ENCODE results near the gene MZT1. TPM values are rescaled to one million over a fixed set of nuclear protein-coding genes. Genes with fewer than 3 reads are reported as not detected.

Gene MZT1
- total and polyA plus RNA-seq, 10 of the 15 experiments (the other 5 are each of a cell fraction or from before 2014, with no cell fraction given): 16.2 to 47.6 (median 25.4) TPM

DNA sequence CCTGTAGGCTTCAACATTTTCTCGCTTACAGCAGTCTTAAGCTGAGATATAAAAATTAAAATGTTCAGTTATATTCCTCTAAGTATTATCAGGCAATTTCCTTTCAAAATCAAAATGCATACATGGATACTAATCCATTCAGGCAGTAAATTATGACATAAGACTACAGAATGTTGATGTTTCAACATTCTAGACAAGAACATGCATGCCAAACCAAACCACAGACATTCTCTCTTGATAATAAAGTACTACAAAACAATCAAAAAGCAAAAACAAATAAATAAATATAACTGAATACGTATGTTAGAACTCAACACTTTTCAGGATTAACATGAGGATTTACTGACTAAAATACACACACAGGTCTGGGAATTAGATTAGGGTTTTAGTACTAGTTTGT is 46.6 kb upstream of the MZT1 start (continued):
- TF ChIP-seq, protein P1, sequence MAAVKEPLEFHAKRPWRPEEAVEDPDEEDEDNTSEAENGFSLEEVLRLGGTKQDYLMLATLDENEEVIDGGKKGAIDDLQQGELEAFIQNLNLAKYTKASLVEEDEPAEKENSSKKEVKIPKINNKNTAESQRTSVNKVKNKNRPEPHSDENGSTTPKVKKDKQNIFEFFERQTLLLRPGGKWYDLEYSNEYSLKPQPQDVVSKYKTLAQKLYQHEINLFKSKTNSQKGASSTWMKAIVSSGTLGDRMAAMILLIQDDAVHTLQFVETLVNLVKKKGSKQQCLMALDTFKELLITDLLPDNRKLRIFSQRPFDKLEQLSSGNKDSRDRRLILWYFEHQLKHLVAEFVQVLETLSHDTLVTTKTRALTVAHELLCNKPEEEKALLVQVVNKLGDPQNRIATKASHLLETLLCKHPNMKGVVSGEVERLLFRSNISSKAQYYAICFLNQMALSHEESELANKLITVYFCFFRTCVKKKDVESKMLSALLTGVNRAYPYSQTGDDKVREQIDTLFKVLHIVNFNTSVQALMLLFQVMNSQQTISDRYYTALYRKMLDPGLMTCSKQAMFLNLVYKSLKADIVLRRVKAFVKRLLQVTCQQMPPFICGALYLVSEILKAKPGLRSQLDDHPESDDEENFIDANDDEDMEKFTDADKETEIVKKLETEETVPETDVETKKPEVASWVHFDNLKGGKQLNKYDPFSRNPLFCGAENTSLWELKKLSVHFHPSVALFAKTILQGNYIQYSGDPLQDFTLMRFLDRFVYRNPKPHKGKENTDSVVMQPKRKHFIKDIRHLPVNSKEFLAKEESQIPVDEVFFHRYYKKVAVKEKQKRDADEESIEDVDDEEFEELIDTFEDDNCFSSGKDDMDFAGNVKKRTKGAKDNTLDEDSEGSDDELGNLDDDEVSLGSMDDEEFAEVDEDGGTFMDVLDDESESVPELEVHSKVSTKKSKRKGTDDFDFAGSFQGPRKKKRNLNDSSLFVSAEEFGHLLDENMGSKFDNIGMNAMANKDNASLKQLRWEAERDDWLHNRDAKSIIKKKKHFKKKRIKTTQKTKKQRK (IDR thresholded peaks at IDR 0.05; ENCODE audit: low read depth, low read length): no peak
- TF ChIP-seq, protein P2, sequence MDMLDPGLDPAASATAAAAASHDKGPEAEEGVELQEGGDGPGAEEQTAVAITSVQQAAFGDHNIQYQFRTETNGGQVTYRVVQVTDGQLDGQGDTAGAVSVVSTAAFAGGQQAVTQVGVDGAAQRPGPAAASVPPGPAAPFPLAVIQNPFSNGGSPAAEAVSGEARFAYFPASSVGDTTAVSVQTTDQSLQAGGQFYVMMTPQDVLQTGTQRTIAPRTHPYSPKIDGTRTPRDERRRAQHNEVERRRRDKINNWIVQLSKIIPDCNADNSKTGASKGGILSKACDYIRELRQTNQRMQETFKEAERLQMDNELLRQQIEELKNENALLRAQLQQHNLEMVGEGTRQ (IDR thresholded peaks at IDR 0.05; ENCODE audit: borderline replicate concordance, low read depth, low read length): no peak

DNA sequence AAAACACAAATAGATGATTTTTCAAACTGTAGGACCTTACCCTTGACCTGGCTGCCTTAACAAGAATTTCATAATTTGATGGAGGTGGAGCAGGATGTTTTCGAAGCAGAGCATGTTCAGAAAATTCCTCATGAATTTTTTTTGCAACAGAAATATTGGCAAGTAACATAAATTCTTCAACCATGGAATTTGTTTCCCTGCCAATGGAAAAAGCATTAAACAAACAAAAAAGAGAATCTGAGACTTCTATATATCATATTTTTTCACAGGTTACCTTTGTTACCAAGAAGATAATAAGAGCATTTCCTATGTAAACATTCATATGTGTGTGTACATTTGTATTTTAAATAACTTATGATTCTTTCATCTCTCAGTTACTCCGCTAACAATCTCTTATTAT is 36.0 kb upstream of the MZT1 start:
- SMC1A ChIA-PET (ENCODE audit: uncharacterized antibody, unreplicated experiment): interaction anchor here (0.8 kb wide), 1 partner anchor 13 kb away, joined by 3 read pairs; no protein-coding TSS in a partner anchor
- TF ChIP-seq, protein P3, sequence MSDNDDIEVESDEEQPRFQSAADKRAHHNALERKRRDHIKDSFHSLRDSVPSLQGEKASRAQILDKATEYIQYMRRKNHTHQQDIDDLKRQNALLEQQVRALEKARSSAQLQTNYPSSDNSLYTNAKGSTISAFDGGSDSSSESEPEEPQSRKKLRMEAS (IDR thresholded peaks at IDR 0.05; ENCODE audit: low read depth, low read length): no peak
- TF ChIP-seq DPF2 (IDR thresholded peaks at IDR 0.05) (no peak), FOXK2 (IDR thresholded peaks at IDR 0.05) (no peak), MEF2A (IDR thresholded peaks at IDR 0.05; ENCODE audit: insufficient read depth, low read depth, low read length) (no peak), CREB1 (IDR thresholded peaks at IDR 0.05; ENCODE audit: low read depth) (no peak), STAT1 (conservative IDR thresholded peaks at IDR 0.05) (no peak), ZZZ3 (IDR thresholded peaks at IDR 0.05; ENCODE audit: control insufficient read depth, insufficient read length, low read depth) (no peak), PML (IDR thresholded peaks at IDR 0.05; ENCODE audit: low read length) (no peak), PAX8 (IDR thresholded peaks at IDR 0.05) (no peak), CHD4 (IDR thresholded peaks at IDR 0.05) (no peak), CREM (IDR thresholded peaks at IDR 0.05; ENCODE audit: low read depth) (no peak), POLR2AphosphoS2 (IDR thresholded peaks at IDR 0.05; ENCODE audit: low read depth, low read length) (no peak)
- TF ChIP-seq, protein P4, sequence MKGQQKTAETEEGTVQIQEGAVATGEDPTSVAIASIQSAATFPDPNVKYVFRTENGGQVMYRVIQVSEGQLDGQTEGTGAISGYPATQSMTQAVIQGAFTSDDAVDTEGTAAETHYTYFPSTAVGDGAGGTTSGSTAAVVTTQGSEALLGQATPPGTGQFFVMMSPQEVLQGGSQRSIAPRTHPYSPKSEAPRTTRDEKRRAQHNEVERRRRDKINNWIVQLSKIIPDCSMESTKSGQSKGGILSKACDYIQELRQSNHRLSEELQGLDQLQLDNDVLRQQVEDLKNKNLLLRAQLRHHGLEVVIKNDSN (IDR thresholded peaks at IDR 0.05; ENCODE audit: borderline replicate concordance, extremely low read length, insufficient read depth, low read depth, low read length): no peak
- TF ChIP-seq, protein P5, sequence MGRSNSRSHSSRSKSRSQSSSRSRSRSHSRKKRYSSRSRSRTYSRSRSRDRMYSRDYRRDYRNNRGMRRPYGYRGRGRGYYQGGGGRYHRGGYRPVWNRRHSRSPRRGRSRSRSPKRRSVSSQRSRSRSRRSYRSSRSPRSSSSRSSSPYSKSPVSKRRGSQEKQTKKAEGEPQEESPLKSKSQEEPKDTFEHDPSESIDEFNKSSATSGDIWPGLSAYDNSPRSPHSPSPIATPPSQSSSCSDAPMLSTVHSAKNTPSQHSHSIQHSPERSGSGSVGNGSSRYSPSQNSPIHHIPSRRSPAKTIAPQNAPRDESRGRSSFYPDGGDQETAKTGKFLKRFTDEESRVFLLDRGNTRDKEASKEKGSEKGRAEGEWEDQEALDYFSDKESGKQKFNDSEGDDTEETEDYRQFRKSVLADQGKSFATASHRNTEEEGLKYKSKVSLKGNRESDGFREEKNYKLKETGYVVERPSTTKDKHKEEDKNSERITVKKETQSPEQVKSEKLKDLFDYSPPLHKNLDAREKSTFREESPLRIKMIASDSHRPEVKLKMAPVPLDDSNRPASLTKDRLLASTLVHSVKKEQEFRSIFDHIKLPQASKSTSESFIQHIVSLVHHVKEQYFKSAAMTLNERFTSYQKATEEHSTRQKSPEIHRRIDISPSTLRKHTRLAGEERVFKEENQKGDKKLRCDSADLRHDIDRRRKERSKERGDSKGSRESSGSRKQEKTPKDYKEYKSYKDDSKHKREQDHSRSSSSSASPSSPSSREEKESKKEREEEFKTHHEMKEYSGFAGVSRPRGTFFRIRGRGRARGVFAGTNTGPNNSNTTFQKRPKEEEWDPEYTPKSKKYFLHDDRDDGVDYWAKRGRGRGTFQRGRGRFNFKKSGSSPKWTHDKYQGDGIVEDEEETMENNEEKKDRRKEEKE (IDR thresholded peaks at IDR 0.05): no peak

More for the DNA sequence above, 36.0 kb upstream of the MZT1 start:
- H3K4me3 ChIP-seq: no peak overlapping the region
- 97% methylated on average over 2 of the region's 2 CpGs for whole genome bisulfite sequencing (ENCODE audit: insufficient coverage, insufficient replicate concordance, low lambda C conversion rate, missing lambda C conversion rate)
- no peaks in the 10 kb centered on the region for H3K4me1 ChIP-seq (ENCODE audit: control insufficient read depth, insufficient read depth, low read length)
- no peak overlapping the region for H3K9ac ChIP-seq (ENCODE audit: control insufficient read depth, insufficient read depth, low read length)
- H3K27ac ChIP-seq (ENCODE audit: control insufficient read depth, insufficient read depth): no peak overlapping the region
- peaks cover 0 to 29% of the 10 kb centered on the region in 2 experiments; a peak in 3 of 4 replicates for H3K36me3 ChIP-seq (ENCODE audit: control insufficient read depth in 2 of 2, insufficient read depth in 2 of 2, low read length in 1 of 2)
- no peaks in the 10 kb centered on the region for H3K9me3 ChIP-seq (replicated peaks; ENCODE audit: control insufficient read depth, insufficient read depth, low read length)
- FAIRE-seq (no peak), DNase-seq (ENCODE audit: low read depth, low spot score) (no peak), ATAC-seq (no peak)
- H2AFZ ChIP-seq (ENCODE audit: control insufficient read depth, low read depth, low read length): no peak overlapping the region
- no peaks in the 10 kb centered on the region for H3K27me3 ChIP-seq (replicated peaks in 1 of 2; ENCODE audit: control insufficient read depth in 2 of 2, insufficient read depth in 2 of 2, low read length in 1 of 2)
- no peaks in the 10 kb centered on the region for H4K20me1 ChIP-seq (ENCODE audit: control insufficient read depth, insufficient read depth)
- in situ Hi-C loops (cut with MboI) (no loop called here), intact Hi-C loops (cut with micrococcal nuclease; ENCODE audit: unreplicated experiment) (no loop called here)
- RAD21 ChIA-PET (ENCODE audit: unreplicated experiment): no interaction called here
- no peaks in the 10 kb centered on the region for H3K79me2 ChIP-seq (ENCODE audit: control insufficient read depth, insufficient read depth, low read length)
- H3K4me2 ChIP-seq (ENCODE audit: control insufficient read depth, insufficient read depth): no peak overlapping the region
- POLR2A ChIA-PET: no interaction called here
- BruUV-seq (replicated peaks): no TSS peak
- CTCF ChIA-PET: no interaction called here

All from GM12878 (cell line).